Measurements from ENCODE around the gene RNF180. TPM values are rescaled to one million over a fixed set of nuclear protein-coding genes. Genes with fewer than 3 reads are reported as not detected.

The RNF180 gene
- total RNA-seq (not detected), total RNA-seq (0 to 0.14 (median 0) reads per million in 172 experiments)
- not detected for polyA plus RNA-seq (2013, experiment 1 of 2)
- polyA plus RNA-seq (2013, experiment 2 of 2), result 0.04 TPM

GRCh38 chr5:64165500-64166200, at the start of gene RNF180:
RNF180 (plus strand) TSS chr5:64165843; CDS start chr5:64200808, 34,965 bp downstream.
- Histone ChIP-seq H3K27me3 (ENCODE audit: control insufficient read depth in 1 of 2, insufficient read depth in 2 of 2, low read length in 2 of 2) (peaks cover 0 to 47% of the 10 kb centered on the region in 2 experiments), H3K36me3 (ENCODE audit: insufficient read depth, low read length) (no peaks in the 10 kb centered on the region), H3K27ac (ENCODE audit: low read depth in 1 of 2, low read length in 2 of 2) (no peak within 1 kb of the TSS), H3K4me3 (ENCODE audit: low read length) (no peak within 1 kb of the TSS), H3K9me3 (ENCODE audit: control insufficient read depth in 1 of 2, insufficient read depth in 1 of 2, low read length in 2 of 2) (peaks cover 4 to 6% of the 10 kb centered on the region in 2 experiments), H3K4me1 (ENCODE audit: insufficient read depth, low read length) (no peaks in the 10 kb centered on the region)
- Mint-ChIP-seq H3K4me3 (no peak within 1 kb of the TSS), H3K36me3 (ENCODE audit: low read depth) (no peaks in the 10 kb centered on the region), H3K9me3 (no peaks in the 10 kb centered on the region), H3K27ac (no peak within 1 kb of the TSS), H3K4me1 (ENCODE audit: low read depth) (peaks cover 9% of the 10 kb centered on the region), H3K27me3 (peaks cover 44% of the 10 kb centered on the region)
- POLR2A ChIA-PET, result no interaction called here
- intact Hi-C loops (cut with DNase I, micrococcal nuclease), result no loop called here
- CTCF ChIA-PET, result no interaction called here
- ATAC-seq (ENCODE audit: poor library complexity), result no peak
- DNase-seq, result no peak
- no peak for TF ChIP-seq CTCF (IDR thresholded peaks at IDR 0.05)

GRCh38 chr5:64125521-64125920, 40.1 kb upstream of the RNF180 start:
- peaks cover 2% of the 10 kb centered on the region for H3K9me3 Mint-ChIP-seq
- TF ChIP-seq CTCF (IDR thresholded peaks at IDR 0.05), result no peak
- Histone ChIP-seq H3K36me3 (ENCODE audit: insufficient read depth, low read length) (no peaks in the 10 kb centered on the region), H3K4me1 (ENCODE audit: insufficient read depth, low read length) (no peaks in the 10 kb centered on the region), H3K4me3 (ENCODE audit: low read length) (no peak overlapping the region), H3K27me3 (ENCODE audit: control insufficient read depth in 1 of 2, insufficient read depth in 2 of 2, low read length in 2 of 2) (no peaks in the 10 kb centered on the region), H3K9me3 (ENCODE audit: control insufficient read depth in 1 of 2, insufficient read depth in 1 of 2, low read length in 2 of 2) (no peaks in the 10 kb centered on the region), H3K27ac (ENCODE audit: low read depth in 1 of 2, low read length in 2 of 2) (no peak overlapping the region)
- DNase-seq (no peak), ATAC-seq (ENCODE audit: poor library complexity) (no peak)
- no peaks in the 10 kb centered on the region for H3K4me1 Mint-ChIP-seq (ENCODE audit: low read depth)
- CTCF ChIA-PET, result no interaction called here
- POLR2A ChIA-PET, result interaction anchor here (0.7 kb wide), 1 partner anchor 201 kb away, joined by 3 read pairs; no protein-coding TSS in a partner anchor
- no peak overlapping the region for H3K27ac Mint-ChIP-seq
- intact Hi-C loops (cut with DNase I, micrococcal nuclease), result no loop called here
- H3K4me3 Mint-ChIP-seq, result no peak overlapping the region
- no peaks in the 10 kb centered on the region for H3K27me3 Mint-ChIP-seq
- H3K36me3 Mint-ChIP-seq (ENCODE audit: low read depth), result no peaks in the 10 kb centered on the region

- Mint-ChIP-seq H3K27ac (no peak overlapping the region), H3K4me3 (no peak overlapping the region), H3K9me3 (peaks cover 2% of the 10 kb centered on the region), H3K36me3 (ENCODE audit: low read depth) (no peaks in the 10 kb centered on the region), H3K4me1 (ENCODE audit: low read depth) (no peaks in the 10 kb centered on the region), H3K27me3 (no peaks in the 10 kb centered on the region)
- Histone ChIP-seq H3K36me3 (ENCODE audit: insufficient read depth, low read length) (no peaks in the 10 kb centered on the region), H3K27me3 (ENCODE audit: control insufficient read depth in 1 of 2, insufficient read depth in 2 of 2, low read length in 2 of 2) (no peaks in the 10 kb centered on the region), H3K4me3 (ENCODE audit: low read length) (no peak overlapping the region), H3K4me1 (ENCODE audit: insufficient read depth, low read length) (no peaks in the 10 kb centered on the region), H3K27ac (ENCODE audit: low read depth in 1 of 2, low read length in 2 of 2) (no peak overlapping the region), H3K9me3 (ENCODE audit: control insufficient read depth in 1 of 2, insufficient read depth in 1 of 2, low read length in 2 of 2) (no peaks in the 10 kb centered on the region)
- CTCF ChIA-PET, result no interaction called here
- DNase-seq (no peak), ATAC-seq (ENCODE audit: poor library complexity) (no peak)
- intact Hi-C loops (cut with DNase I, micrococcal nuclease), result no loop called here
- POLR2A ChIA-PET, result interaction anchor here (0.7 kb wide), 1 partner anchor 200 kb away, joined by 3 read pairs; no protein-coding TSS in a partner anchor
- no peak for TF ChIP-seq CTCF (IDR thresholded peaks at IDR 0.05)
Measured at GRCh38 chr5:64126202-64126741, 39.4 kb upstream of the RNF180 start.

Data from CD4-positive, alpha-beta T cell (primary cell).